ENCODE measurements around the gene SLC30A9. TPM values are rescaled to one million over a fixed set of nuclear protein-coding genes. Genes with fewer than 3 reads are reported as not detected.

The SLC30A9 gene
- total RNA-seq, 1 donor from 2014 or later = 71.5 TPM

DNA sequence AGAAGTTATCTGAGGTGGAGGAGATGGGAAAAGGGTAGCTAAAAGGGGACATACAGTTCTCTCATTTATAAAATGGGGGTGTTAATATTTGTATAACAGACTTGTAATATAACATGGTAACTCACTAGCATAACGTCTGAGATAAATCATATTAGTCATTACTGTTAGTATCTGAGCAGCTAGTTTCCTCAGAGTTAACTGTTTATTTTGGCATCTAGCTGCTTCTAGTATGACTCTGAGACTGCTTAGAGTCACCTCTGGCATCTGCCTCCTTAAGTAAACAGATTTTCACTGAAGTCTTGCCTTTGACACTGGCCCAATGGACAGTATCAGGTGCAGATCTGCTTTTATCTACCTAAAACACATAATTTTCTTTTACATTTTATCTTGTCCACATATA lies 58.1 kb downstream of the SLC30A9 start:
- Mint-ChIP-seq H3K36me3 (ENCODE audit: low read depth) (peaks cover 61% of the 10 kb centered on the region), H3K4me3 (no peak overlapping the region), H3K27ac (ENCODE audit: unreplicated experiment) (no peak overlapping the region), H3K4me1 (no peaks in the 10 kb centered on the region), H3K27me3 (ENCODE audit: low read depth) (no peaks in the 10 kb centered on the region), H3K9me3 (peaks cover 21% of the 10 kb centered on the region)
- TF ChIP-seq, protein P1, sequence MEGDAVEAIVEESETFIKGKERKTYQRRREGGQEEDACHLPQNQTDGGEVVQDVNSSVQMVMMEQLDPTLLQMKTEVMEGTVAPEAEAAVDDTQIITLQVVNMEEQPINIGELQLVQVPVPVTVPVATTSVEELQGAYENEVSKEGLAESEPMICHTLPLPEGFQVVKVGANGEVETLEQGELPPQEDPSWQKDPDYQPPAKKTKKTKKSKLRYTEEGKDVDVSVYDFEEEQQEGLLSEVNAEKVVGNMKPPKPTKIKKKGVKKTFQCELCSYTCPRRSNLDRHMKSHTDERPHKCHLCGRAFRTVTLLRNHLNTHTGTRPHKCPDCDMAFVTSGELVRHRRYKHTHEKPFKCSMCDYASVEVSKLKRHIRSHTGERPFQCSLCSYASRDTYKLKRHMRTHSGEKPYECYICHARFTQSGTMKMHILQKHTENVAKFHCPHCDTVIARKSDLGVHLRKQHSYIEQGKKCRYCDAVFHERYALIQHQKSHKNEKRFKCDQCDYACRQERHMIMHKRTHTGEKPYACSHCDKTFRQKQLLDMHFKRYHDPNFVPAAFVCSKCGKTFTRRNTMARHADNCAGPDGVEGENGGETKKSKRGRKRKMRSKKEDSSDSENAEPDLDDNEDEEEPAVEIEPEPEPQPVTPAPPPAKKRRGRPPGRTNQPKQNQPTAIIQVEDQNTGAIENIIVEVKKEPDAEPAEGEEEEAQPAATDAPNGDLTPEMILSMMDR (conservative IDR thresholded peaks at IDR 0.05) = no peak
- DNase-seq (ENCODE audit: low read depth, low spot score) = no peak

DNA sequence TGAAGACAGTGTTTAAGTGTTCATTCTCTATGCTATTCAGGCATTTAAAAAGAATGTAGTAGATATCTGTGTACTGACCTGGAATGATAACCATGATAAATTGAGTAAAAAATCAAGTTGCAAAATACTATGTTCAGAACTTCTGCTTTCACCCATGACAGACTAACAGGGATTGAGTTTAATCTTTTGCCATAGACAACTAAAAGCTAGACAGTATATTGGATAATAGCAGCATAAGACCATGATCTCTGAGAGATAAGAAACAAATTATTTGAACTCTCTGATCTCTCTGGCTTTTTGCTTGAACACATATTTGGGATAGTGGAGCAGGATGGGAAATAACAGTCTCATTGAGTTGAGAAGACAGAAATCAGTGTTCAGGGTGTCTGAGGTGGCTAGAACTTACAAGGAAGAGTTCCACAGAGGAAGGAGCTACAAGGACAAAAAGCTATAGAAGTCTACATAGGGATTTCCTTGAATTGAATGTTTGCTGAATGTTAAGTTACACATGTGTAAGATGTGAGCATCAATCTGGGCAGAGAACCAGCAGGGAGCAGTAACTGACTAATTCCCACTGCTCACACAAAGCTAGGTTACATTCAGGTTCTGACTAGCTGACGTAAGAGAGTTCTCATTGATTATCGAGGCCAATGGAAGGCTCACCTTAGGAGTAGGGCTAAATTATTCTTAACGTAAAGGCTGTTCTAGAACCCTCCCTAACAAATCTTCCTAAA lies 60.4 kb downstream of the SLC30A9 start:
- Mint-ChIP-seq H3K4me1 (no peaks in the 10 kb centered on the region), H3K36me3 (ENCODE audit: low read depth) (peaks cover 50% of the 10 kb centered on the region), H3K27me3 (ENCODE audit: low read depth) (no peaks in the 10 kb centered on the region), H3K9me3 (peaks cover 6% of the 10 kb centered on the region), H3K4me3 (no peak overlapping the region), H3K27ac (ENCODE audit: unreplicated experiment) (no peak overlapping the region)
- no peak for DNase-seq (ENCODE audit: low read depth, low spot score)
- TF ChIP-seq, protein P1 (conservative IDR thresholded peaks at IDR 0.05) = no peak

DNA sequence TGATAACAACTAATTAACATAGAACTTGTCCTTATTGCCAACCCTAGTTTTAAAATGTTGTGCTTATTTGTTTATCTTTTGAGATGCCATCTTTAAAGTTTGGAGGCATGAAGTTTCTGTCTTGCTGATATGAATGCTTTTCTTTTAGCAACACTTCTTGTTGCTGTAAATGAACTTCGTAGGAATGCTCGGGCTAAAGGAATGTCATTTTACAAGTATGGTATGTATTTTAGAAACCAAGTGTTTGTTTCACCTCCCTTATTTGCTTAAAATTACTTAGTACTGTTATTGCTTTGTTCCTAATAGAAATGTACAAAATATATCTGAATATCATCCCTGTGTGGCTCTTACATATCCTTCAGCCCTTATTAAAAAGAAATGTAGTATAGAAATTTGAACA lies 76.1 kb downstream of the SLC30A9 start:
- Mint-ChIP-seq H3K4me1 (no peaks in the 10 kb centered on the region), H3K9me3 (no peaks in the 10 kb centered on the region), H3K4me3 (no peak overlapping the region), H3K36me3 (ENCODE audit: low read depth) (peaks cover 2% of the 10 kb centered on the region), H3K27me3 (ENCODE audit: low read depth) (no peaks in the 10 kb centered on the region), H3K27ac (ENCODE audit: unreplicated experiment) (no peak overlapping the region)
- DNase-seq (ENCODE audit: low read depth, low spot score) = no peak
- TF ChIP-seq, protein P1 (conservative IDR thresholded peaks at IDR 0.05) = no peak

DNA sequence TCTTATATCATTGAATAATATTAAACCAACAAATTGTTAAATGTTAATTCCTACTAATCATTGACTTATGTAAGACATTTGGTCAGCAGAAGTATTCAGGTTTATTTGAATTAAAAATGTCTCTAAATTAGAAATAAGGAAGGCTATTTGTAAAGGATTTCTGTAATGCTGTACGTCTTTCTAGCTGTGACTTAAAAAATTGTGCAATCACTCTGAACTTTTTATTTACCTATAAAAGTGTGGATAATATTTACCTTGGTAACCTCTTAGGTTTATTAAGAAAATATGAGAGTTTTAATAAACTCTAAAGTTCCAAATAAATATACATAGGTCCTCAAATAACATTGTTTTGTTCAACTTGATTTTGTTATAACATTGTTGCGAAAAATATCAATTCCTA lies 76.9 kb downstream of the SLC30A9 start:
- H3K27me3 Mint-ChIP-seq (ENCODE audit: low read depth) = no peaks in the 10 kb centered on the region
- TF ChIP-seq, protein P1 (conservative IDR thresholded peaks at IDR 0.05) = no peak
- no peaks in the 10 kb centered on the region for H3K4me1 Mint-ChIP-seq
- no peaks in the 10 kb centered on the region for H3K9me3 Mint-ChIP-seq
- H3K4me3 Mint-ChIP-seq = no peak overlapping the region
- no peak for DNase-seq (ENCODE audit: low read depth, low spot score)
- peaks cover 2% of the 10 kb centered on the region for H3K36me3 Mint-ChIP-seq (ENCODE audit: low read depth)
- H3K27ac Mint-ChIP-seq (ENCODE audit: unreplicated experiment) = no peak overlapping the region

DNA sequence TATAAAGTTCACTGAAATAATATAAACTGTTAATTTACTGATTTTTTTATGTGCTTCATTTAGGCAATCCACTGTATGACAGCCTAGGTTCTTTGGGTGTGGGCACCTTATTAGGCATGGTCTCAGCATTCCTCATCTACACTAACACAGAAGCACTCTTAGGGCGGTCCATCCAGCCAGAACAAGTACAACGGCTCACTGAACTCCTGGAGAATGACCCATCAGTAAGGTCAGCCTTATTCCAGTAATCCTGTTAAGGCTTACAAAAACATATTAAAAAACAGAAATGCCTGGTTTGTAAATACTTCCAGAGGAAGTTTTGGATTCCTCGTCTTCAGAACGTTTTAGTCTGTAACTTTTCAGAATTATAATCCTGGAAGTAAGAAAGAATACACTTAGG lies 80.1 kb downstream of the SLC30A9 start:
- no peaks in the 10 kb centered on the region for H3K27me3 Mint-ChIP-seq (ENCODE audit: low read depth)
- H3K4me3 Mint-ChIP-seq = no peak overlapping the region
- no peaks in the 10 kb centered on the region for H3K9me3 Mint-ChIP-seq
- no peak for DNase-seq (ENCODE audit: low read depth, low spot score)
- H3K27ac Mint-ChIP-seq (ENCODE audit: unreplicated experiment) = no peak overlapping the region
- TF ChIP-seq, protein P1 (conservative IDR thresholded peaks at IDR 0.05) = no peak
- H3K4me1 Mint-ChIP-seq = no peaks in the 10 kb centered on the region
- peaks cover 3% of the 10 kb centered on the region for H3K36me3 Mint-ChIP-seq (ENCODE audit: low read depth)
